ENCODE results near the gene TFAP2D.
A peak's percentile ranks its signal among the peaks of the same experiment; 100 is the strongest.

The TFAP2D gene

GRCh38 chr6:50791900-50792508 is 78.7 kb downstream of the TFAP2D start:
- peak; percentile 66 for DNase-seq (ENCODE audit: low read depth)
- peak; percentile 90 for TF ChIP-seq CTCF (IDR thresholded peaks at IDR 0.05; ENCODE audit: insufficient read depth, low read depth, low read length, missing control alignments)
- no peak overlapping the region for H3K4me3 ChIP-seq (ENCODE audit: low read length)

- no peak for DNase-seq (ENCODE audit: low read depth)
- no peak for TF ChIP-seq CTCF (IDR thresholded peaks at IDR 0.05; ENCODE audit: insufficient read depth, low read depth, low read length, missing control alignments)
- no peak overlapping the region for H3K4me3 ChIP-seq (ENCODE audit: low read length)
Measured at GRCh38 chr6:50792771-50793170, 79.4 kb downstream of the TFAP2D start.

- no peak overlapping the region for H3K4me3 ChIP-seq (ENCODE audit: low read length)
- DNase-seq (ENCODE audit: low read depth), result no peak
- no peak for TF ChIP-seq CTCF (IDR thresholded peaks at IDR 0.05; ENCODE audit: insufficient read depth, low read depth, low read length, missing control alignments)
Measured at GRCh38 chr6:50795574-50795973, 82.2 kb downstream of the TFAP2D start.

GRCh38 chr6:50804283-50804682 is 91.0 kb downstream of the TFAP2D start:
- no peak for DNase-seq (ENCODE audit: low read depth)
- no peak overlapping the region for H3K4me3 ChIP-seq (ENCODE audit: low read length)
- no peak for TF ChIP-seq CTCF (IDR thresholded peaks at IDR 0.05; ENCODE audit: insufficient read depth, low read depth, low read length, missing control alignments)

- no peak for DNase-seq (ENCODE audit: low read depth)
- TF ChIP-seq CTCF (IDR thresholded peaks at IDR 0.05; ENCODE audit: insufficient read depth, low read depth, low read length, missing control alignments), result no peak
- no peak overlapping the region for H3K4me3 ChIP-seq (ENCODE audit: low read length)
Measured at GRCh38 chr6:50807035-50807434, 93.7 kb downstream of the TFAP2D start.

GRCh38 chr6:50815436-50816114 is 102.2 kb downstream of the TFAP2D start:
- peak; percentile 22 for DNase-seq (ENCODE audit: low read depth)
- H3K4me3 ChIP-seq (ENCODE audit: low read length), result peak overlapping the region; percentile 62
- TF ChIP-seq CTCF (IDR thresholded peaks at IDR 0.05; ENCODE audit: insufficient read depth, low read depth, low read length, missing control alignments), result peak; percentile 44

All from epithelial cell of esophagus (primary cell).